Activated CD4-positive, alpha-beta T cell treated with anti-CD3 and anti-CD28 coated beads, Interleukin-2, amount 10 ng/mL, durations not matched to agents 7 days and 5 days (primary cell): ENCODE results near the gene CD226. TPM values are rescaled to one million over a fixed set of nuclear protein-coding genes. Genes with fewer than 3 reads are reported as not detected.
"Not testable (repeated sequence)": the region's sequence is repeated elsewhere in the genome, so short reads cannot be mapped to it uniquely, and the experiment has no call there.

Experiments
- CTCF ChIA-PET: fragments of 350-600 bp; sonication (Branson Sonifier 250); formaldehyde crosslinking; loops from one replicate; lab custom pipeline; 2021; ENCODE audit warnings: antibody characterized with exemption; lab: Charles Lee
- POLR2A ChIA-PET: fragments of 350-600 bp; sonication (Branson Sonifier 250); formaldehyde crosslinking; loops from one replicate; lab custom pipeline; 2021; ENCODE audit warnings: antibody characterized with exemption; lab: Charles Lee
- DNase-seq: peaks from one replicate; pipeline ENCODE4 v3.0.0-alpha.2; 2020
- H3K27ac Mint-ChIP-seq: one replicate; pipeline ENCODE4 v1.8.0; 2021; ENCODE audit warnings: mild to moderate bottlenecking, moderate library complexity, mixed read lengths
- H3K27me3 Mint-ChIP-seq: one replicate; pipeline ENCODE4 v1.8.0; 2021; ENCODE audit warnings: mixed read lengths
- H3K36me3 Mint-ChIP-seq: one replicate; pipeline ENCODE4 v1.8.0; 2021; ENCODE audit warnings: low read depth, mixed read lengths
- H3K4me1 Mint-ChIP-seq: one replicate; pipeline ENCODE4 v1.8.0; 2021; ENCODE audit warnings: mixed read lengths
- H3K4me3 Mint-ChIP-seq: one replicate; pipeline ENCODE4 v1.8.0; 2021; ENCODE audit warnings: mild to moderate bottlenecking, moderate library complexity, mixed read lengths
- H3K9me3 Mint-ChIP-seq: one replicate; pipeline ENCODE4 v1.8.0; 2021; ENCODE audit warnings: mixed read lengths
- total RNA-seq, 2 experiments: library from RNA; stranded (reverse); gene quantifications; one replicate each; pipeline ENCODE4 v1.2.3, GENCODE V29; 2021

Gene CD226
- total RNA-seq, 2 experiments from 2014 or later: 113 to 126 TPM

GRCh38 chr18:69978732-69979715 is 31.4 kb upstream of the CD226 start:
- no peak for DNase-seq
- CTCF ChIA-PET: no interaction called here
- Mint-ChIP-seq H3K4me1 (peaks cover 47% of the 10 kb centered on the region), H3K4me3 (no peak overlapping the region), H3K36me3 (peaks cover 55% of the 10 kb centered on the region), H3K27me3 (no peaks in the 10 kb centered on the region), H3K27ac (no peak overlapping the region), H3K9me3 (peaks cover 35% of the 10 kb centered on the region)
- POLR2A ChIA-PET: no interaction called here

- CTCF ChIA-PET: interaction anchor here (1.7 kb wide), 1 partner anchor 76 kb away, joined by 5 read pairs; no protein-coding TSS in a partner anchor
- DNase-seq, H3K27ac Mint-ChIP-seq, POLR2A ChIA-PET, H3K4me3 Mint-ChIP-seq, H3K27me3 Mint-ChIP-seq: not testable (repeated sequence)
- H3K36me3 Mint-ChIP-seq: peaks cover 53% of the 10 kb centered on the region
- peaks cover 19% of the 10 kb centered on the region for H3K4me1 Mint-ChIP-seq
- peaks cover 48% of the 10 kb centered on the region for H3K9me3 Mint-ChIP-seq
Observed at GRCh38 chr18:69975294-69975693, 27.6 kb upstream of the CD226 start.

- Mint-ChIP-seq H3K4me1 (peaks cover 12% of the 10 kb centered on the region), H3K9me3 (peaks cover 42% of the 10 kb centered on the region), H3K27ac (no peak overlapping the region), H3K4me3 (no peak overlapping the region), H3K36me3 (peaks cover 45% of the 10 kb centered on the region), H3K27me3 (no peaks in the 10 kb centered on the region)
- ChIA-PET CTCF (no interaction called here), POLR2A (no interaction called here)
- DNase-seq: no peak
Observed at GRCh38 chr18:69974365-69974764, 26.7 kb upstream of the CD226 start.

- Mint-ChIP-seq H3K4me1 (peaks cover 40% of the 10 kb centered on the region), H3K27ac (no peak overlapping the region), H3K27me3 (no peaks in the 10 kb centered on the region), H3K36me3 (peaks cover 9% of the 10 kb centered on the region), H3K4me3 (no peak overlapping the region), H3K9me3 (peaks cover 16% of the 10 kb centered on the region)
- DNase-seq: no peak
- POLR2A ChIA-PET: no interaction called here
- CTCF ChIA-PET: no interaction called here
Observed at GRCh38 chr18:69969491-69969890, 21.8 kb upstream of the CD226 start.

- Mint-ChIP-seq H3K4me1 (peaks cover 40% of the 10 kb centered on the region), H3K9me3 (peaks cover 15% of the 10 kb centered on the region), H3K27me3 (no peaks in the 10 kb centered on the region), H3K27ac (peak overlapping the region; percentile 47), H3K4me3 (no peak overlapping the region), H3K36me3 (peaks cover 19% of the 10 kb centered on the region)
- ChIA-PET POLR2A (no interaction called here), CTCF (interaction anchor here (0.6 to 2.0 kb wide), 3 partner anchors 9 to 39 kb away, joined by 3 to 14 read pairs (median 4); no protein-coding TSS in a partner anchor)
- DNase-seq: peak; percentile 72
Observed at GRCh38 chr18:69968039-69968438, 20.4 kb upstream of the CD226 start.

GRCh38 chr18:69963196-69963595 is 15.5 kb upstream of the CD226 start:
- Mint-ChIP-seq H3K27ac (no peak overlapping the region), H3K36me3 (peaks cover 14% of the 10 kb centered on the region), H3K4me3 (no peak overlapping the region), H3K9me3 (peaks cover 6% of the 10 kb centered on the region), H3K27me3 (no peaks in the 10 kb centered on the region), H3K4me1 (peaks cover 32% of the 10 kb centered on the region)
- ChIA-PET CTCF (no interaction called here), POLR2A (no interaction called here)
- no peak for DNase-seq

GRCh38 chr18:69961718-69962117 is 14.0 kb upstream of the CD226 start:
- no peak overlapping the region for H3K4me3 Mint-ChIP-seq
- H3K27ac Mint-ChIP-seq: no peak overlapping the region
- peaks cover 18% of the 10 kb centered on the region for H3K4me1 Mint-ChIP-seq
- H3K27me3 Mint-ChIP-seq: no peaks in the 10 kb centered on the region
- ChIA-PET CTCF (interaction anchor here (0.8 kb wide), 1 partner anchor 34 kb away, joined by 3 read pairs; no protein-coding TSS in a partner anchor), POLR2A (no interaction called here)
- no peak for DNase-seq
- peaks cover 6% of the 10 kb centered on the region for H3K9me3 Mint-ChIP-seq
- peaks cover 14% of the 10 kb centered on the region for H3K36me3 Mint-ChIP-seq

GRCh38 chr18:69958422-69958821 is 10.7 kb upstream of the CD226 start:
- H3K4me1 Mint-ChIP-seq: peaks cover 12% of the 10 kb centered on the region
- CTCF ChIA-PET: interaction anchor here (0.7 to 2.2 kb wide), 6 partner anchors 9 to 115 kb away, joined by 3 to 14 read pairs (median 3); no protein-coding TSS in a partner anchor
- no peak overlapping the region for H3K4me3 Mint-ChIP-seq
- POLR2A ChIA-PET: interaction anchor here (0.6 to 0.9 kb wide), 2 partner anchors 23 to 117 kb away, joined by 3 read pairs; no protein-coding TSS in a partner anchor
- H3K36me3 Mint-ChIP-seq: peaks cover 16% of the 10 kb centered on the region
- H3K27me3 Mint-ChIP-seq: no peaks in the 10 kb centered on the region
- no peak overlapping the region for H3K27ac Mint-ChIP-seq
- peaks cover 3% of the 10 kb centered on the region for H3K9me3 Mint-ChIP-seq
- DNase-seq: no peak

GRCh38 chr18:69957747-69958146 is 10.1 kb upstream of the CD226 start:
- Mint-ChIP-seq H3K36me3 (peaks cover 19% of the 10 kb centered on the region), H3K4me1 (peaks cover 19% of the 10 kb centered on the region), H3K27me3 (no peaks in the 10 kb centered on the region), H3K9me3 (peaks cover 3% of the 10 kb centered on the region), H3K27ac (no peak overlapping the region), H3K4me3 (no peak overlapping the region)
- CTCF ChIA-PET: no interaction called here
- no peak for DNase-seq
- POLR2A ChIA-PET: no interaction called here

- Mint-ChIP-seq H3K27ac (no peak overlapping the region), H3K4me1 (peaks cover 21% of the 10 kb centered on the region), H3K36me3 (peaks cover 25% of the 10 kb centered on the region), H3K9me3 (peaks cover 4% of the 10 kb centered on the region), H3K4me3 (no peak overlapping the region), H3K27me3 (no peaks in the 10 kb centered on the region)
- CTCF ChIA-PET: interaction anchor here (0.8 to 1.3 kb wide), 6 partner anchors 10 to 59 kb away, joined by 3 to 4 read pairs (median 4); partner anchors contain the start of gene CD226
- POLR2A ChIA-PET: interaction anchor here (0.6 to 1.6 kb wide), 5 partner anchors 11 to 123 kb away, joined by 3 to 14 read pairs (median 3); no protein-coding TSS in a partner anchor
- DNase-seq: peak; percentile 62
Observed at GRCh38 chr18:69956665-69957620, 9.3 kb upstream of the CD226 start.

GRCh38 chr18:69956057-69956456 is 8.4 kb upstream of the CD226 start:
- ChIA-PET CTCF (interaction anchor here (0.8 to 1.3 kb wide), 4 partner anchors 9 to 58 kb away, joined by 3 to 4 read pairs (median 4); partner anchors contain the start of gene CD226), POLR2A (interaction anchor here (0.7 to 1.6 kb wide), 3 partner anchors 10 to 117 kb away, joined by 3 to 14 read pairs (median 5); no protein-coding TSS in a partner anchor)
- no peak overlapping the region for H3K4me3 Mint-ChIP-seq
- H3K27ac Mint-ChIP-seq: no peak overlapping the region
- no peaks in the 10 kb centered on the region for H3K27me3 Mint-ChIP-seq
- peaks cover 32% of the 10 kb centered on the region for H3K36me3 Mint-ChIP-seq
- peaks cover 30% of the 10 kb centered on the region for H3K4me1 Mint-ChIP-seq
- H3K9me3 Mint-ChIP-seq: peaks cover 5% of the 10 kb centered on the region
- peak; percentile 38 for DNase-seq
